Activated CD8-positive, alpha-beta memory T cell treated with anti-CD3 and anti-CD28 coated beads for 1 hour (primary cell): ENCODE data around the gene ASPRV1.

Source experiments
- DNase-seq, 2 donors: peaks; one replicate each; pipeline ENCODE4 v3.0.0-alpha.2; 2020; ENCODE audit warnings: low read depth in 1 of 2; ENCODE audit errors: extremely low read depth in 1 of 2

Gene ASPRV1

DNA sequence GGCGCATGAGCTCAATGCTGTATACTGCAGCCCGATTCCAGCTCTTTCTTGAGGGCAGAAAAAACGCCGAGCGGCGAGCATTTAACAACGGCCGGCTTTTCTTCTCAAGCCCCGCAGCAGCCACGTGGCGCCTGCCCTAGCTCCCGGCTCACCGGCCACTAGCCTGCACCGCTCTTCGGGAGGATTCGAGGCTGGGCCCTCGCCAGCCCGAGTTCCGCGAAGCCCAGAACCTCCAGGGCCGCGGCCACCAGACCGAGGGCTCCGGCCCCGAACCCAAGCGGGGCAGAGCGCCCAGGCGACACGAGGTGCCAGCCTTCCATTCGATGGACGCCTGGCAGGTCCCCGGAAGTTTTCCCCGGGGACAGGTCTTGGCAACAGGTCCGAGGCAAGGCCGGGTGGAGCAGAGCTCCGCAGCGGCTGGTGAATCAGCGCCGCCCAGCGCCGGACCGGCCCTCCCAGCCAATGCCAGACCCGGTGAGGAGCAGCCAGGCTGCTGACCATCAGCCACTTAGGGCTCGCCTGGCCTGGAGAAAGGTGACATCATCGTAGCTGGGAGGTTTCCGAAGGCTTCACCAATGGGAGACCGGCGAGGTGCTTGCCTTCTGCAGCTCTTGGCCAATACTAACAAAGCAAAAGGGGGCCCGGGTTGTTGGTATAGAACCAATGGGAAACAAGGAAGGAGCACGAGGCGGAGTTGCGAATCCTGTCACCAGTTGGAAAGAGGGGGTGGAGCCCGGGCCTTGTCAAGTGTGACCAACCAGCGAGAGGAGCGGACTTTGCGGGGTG lies 47.1 kb downstream of the ASPRV1 start:
- peak in 1 of 2 donors; percentile 13 for DNase-seq

DNA sequence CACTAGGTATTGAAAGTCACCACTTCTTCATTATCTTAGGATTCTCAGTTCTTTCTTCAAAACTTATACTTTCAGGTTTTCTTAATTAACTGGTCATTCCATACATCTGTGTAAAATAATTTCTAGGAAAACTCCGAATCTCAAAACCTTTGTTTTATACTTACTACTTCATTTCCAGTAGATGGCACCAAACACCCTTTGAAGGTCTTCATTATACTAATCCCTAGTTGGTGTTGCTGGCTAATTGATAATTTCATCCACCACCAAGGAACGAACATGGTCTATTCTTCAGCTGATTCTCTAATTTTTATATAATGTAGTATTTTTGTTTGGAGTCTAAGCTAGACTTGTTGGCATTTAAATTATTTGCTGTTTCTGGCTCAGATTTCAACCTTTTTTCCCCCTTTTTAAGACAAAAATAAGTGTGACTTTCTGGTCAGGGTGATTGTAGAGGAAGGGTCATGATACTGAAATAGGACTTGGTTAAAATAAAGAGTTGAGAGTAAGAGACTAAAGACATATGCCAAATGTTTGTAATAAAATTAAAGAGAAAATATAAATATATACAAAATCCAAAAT lies 49.4 kb downstream of the ASPRV1 start:
- no peak for DNase-seq
